GM12864 (cell line): ENCODE results near the gene ERFL.

Source experiments
- DNase-seq: peaks from one replicate; pipeline ENCODE4 v3.0.0-alpha.2; 2011; ENCODE audit warnings: low read depth
- H3K4me3 ChIP-seq: 2 replicates; pipeline ENCODE4 v1.5.1; 2011; ENCODE audit warnings: mild to moderate bottlenecking, low read depth, low read length, control low read depth
- CTCF ChIP-seq: IDR thresholded peaks from 2 replicates; pipeline ENCODE4 v1.5.1; 2011; ENCODE audit warnings: low read depth, mild to moderate bottlenecking, moderate library complexity, low read length, control low read depth, inconsistent platforms; ENCODE audit errors: missing control alignments

Gene ERFL

DNA sequence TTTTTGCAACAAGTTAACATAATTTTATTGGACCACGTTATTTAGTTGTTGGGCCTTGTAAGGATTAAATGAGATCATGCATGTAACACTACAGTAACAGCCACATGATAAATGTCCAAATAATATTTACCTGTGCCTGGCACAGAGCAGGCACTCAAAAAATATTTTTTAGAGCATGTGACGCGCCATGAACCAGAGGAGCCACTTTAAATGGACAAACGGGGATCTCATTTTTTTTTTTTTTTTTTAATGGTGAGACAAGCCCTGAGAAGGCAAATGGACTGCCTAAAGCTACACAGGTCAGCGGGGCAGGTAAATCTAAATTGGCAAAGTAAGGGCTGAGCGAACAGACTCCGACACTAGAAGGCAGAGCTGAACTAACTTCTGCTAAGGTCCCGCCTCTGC is 69.0 kb downstream of the ERFL start:
- H3K4me3 ChIP-seq = peak overlapping the region; percentile 40; the same call in 1 of the 2 replicates
- TF ChIP-seq CTCF = no peak
- DNase-seq = no peak
